ENCODE measurements around the gene ZCCHC14.
A peak's percentile ranks its signal among the peaks of the same experiment; 100 is the strongest.

The ZCCHC14 gene

GRCh38 chr16:87437327-87437726, 55.5 kb downstream of the ZCCHC14 start:
- Histone ChIP-seq H3K4me3 (ENCODE audit: low read length) (no peak overlapping the region), H3K36me3 (ENCODE audit: control insufficient read depth, insufficient read depth, low read length) (no peaks in the 10 kb centered on the region), H3K27me3 (ENCODE audit: control insufficient read depth, insufficient read depth, low read length) (no peaks in the 10 kb centered on the region), H3K27ac (ENCODE audit: low read depth, low read length) (no peak overlapping the region), H3K9ac (ENCODE audit: low read length) (no peak overlapping the region), H3K4me1 (ENCODE audit: control insufficient read depth, insufficient read depth, low read length) (peaks cover 13% of the 10 kb centered on the region)

GRCh38 chr16:87436225-87437172, 56.3 kb downstream of the ZCCHC14 start:
- Histone ChIP-seq H3K27me3 (ENCODE audit: control insufficient read depth, insufficient read depth, low read length) (no peaks in the 10 kb centered on the region), H3K4me3 (ENCODE audit: low read length) (no peak overlapping the region), H3K9ac (ENCODE audit: low read length) (no peak overlapping the region), H3K4me1 (ENCODE audit: control insufficient read depth, insufficient read depth, low read length) (peaks cover 13% of the 10 kb centered on the region), H3K27ac (ENCODE audit: low read depth, low read length) (peak overlapping the region; percentile 32), H3K36me3 (ENCODE audit: control insufficient read depth, insufficient read depth, low read length) (no peaks in the 10 kb centered on the region)

- no peak overlapping the region for H3K9ac ChIP-seq (ENCODE audit: low read length)
- peaks cover 13% of the 10 kb centered on the region for H3K4me1 ChIP-seq (ENCODE audit: control insufficient read depth, insufficient read depth, low read length)
- no peaks in the 10 kb centered on the region for H3K27me3 ChIP-seq (ENCODE audit: control insufficient read depth, insufficient read depth, low read length)
- H3K27ac ChIP-seq (ENCODE audit: low read depth, low read length), result no peak overlapping the region
- no peaks in the 10 kb centered on the region for H3K36me3 ChIP-seq (ENCODE audit: control insufficient read depth, insufficient read depth, low read length)
- H3K4me3 ChIP-seq (ENCODE audit: low read length), result no peak overlapping the region
Observed at GRCh38 chr16:87435372-87436224, 57.2 kb downstream of the ZCCHC14 start.

GRCh38 chr16:87434146-87434667, 58.6 kb downstream of the ZCCHC14 start:
- Histone ChIP-seq H3K27me3 (ENCODE audit: control insufficient read depth, insufficient read depth, low read length) (no peaks in the 10 kb centered on the region), H3K4me3 (ENCODE audit: low read length) (no peak overlapping the region), H3K36me3 (ENCODE audit: control insufficient read depth, insufficient read depth, low read length) (no peaks in the 10 kb centered on the region), H3K27ac (ENCODE audit: low read depth, low read length) (no peak overlapping the region), H3K9ac (ENCODE audit: low read length) (no peak overlapping the region), H3K4me1 (ENCODE audit: control insufficient read depth, insufficient read depth, low read length) (peaks cover 13% of the 10 kb centered on the region)

GRCh38 chr16:87432330-87432915, 60.4 kb downstream of the ZCCHC14 start:
- H3K27ac ChIP-seq (ENCODE audit: low read depth, low read length), result peak overlapping the region; percentile 17
- H3K36me3 ChIP-seq (ENCODE audit: control insufficient read depth, insufficient read depth, low read length), result peaks cover 2% of the 10 kb centered on the region
- no peak overlapping the region for H3K4me3 ChIP-seq (ENCODE audit: low read length)
- no peaks in the 10 kb centered on the region for H3K27me3 ChIP-seq (ENCODE audit: control insufficient read depth, insufficient read depth, low read length)
- no peak overlapping the region for H3K9ac ChIP-seq (ENCODE audit: low read length)
- peaks cover 13% of the 10 kb centered on the region for H3K4me1 ChIP-seq (ENCODE audit: control insufficient read depth, insufficient read depth, low read length)

GRCh38 chr16:87431926-87432325, 60.9 kb downstream of the ZCCHC14 start:
- H3K9ac ChIP-seq (ENCODE audit: low read length), result no peak overlapping the region
- peaks cover 13% of the 10 kb centered on the region for H3K4me1 ChIP-seq (ENCODE audit: control insufficient read depth, insufficient read depth, low read length)

GRCh38 chr16:87426423-87427215, 66.2 kb downstream of the ZCCHC14 start:
- Histone ChIP-seq H3K36me3 (ENCODE audit: control insufficient read depth, insufficient read depth, low read length) (peaks cover 8% of the 10 kb centered on the region), H3K27ac (ENCODE audit: low read depth, low read length) (no peak overlapping the region), H3K9ac (ENCODE audit: low read length) (no peak overlapping the region), H3K4me3 (ENCODE audit: low read length) (no peak overlapping the region), H3K4me1 (ENCODE audit: control insufficient read depth, insufficient read depth, low read length) (no peaks in the 10 kb centered on the region), H3K27me3 (ENCODE audit: control insufficient read depth, insufficient read depth, low read length) (no peaks in the 10 kb centered on the region)

More at GRCh38 chr16:87431926-87432325, 60.9 kb downstream of the ZCCHC14 start:
- Histone ChIP-seq H3K36me3 (ENCODE audit: control insufficient read depth, insufficient read depth, low read length) (peaks cover 2% of the 10 kb centered on the region), H3K27me3 (ENCODE audit: control insufficient read depth, insufficient read depth, low read length) (no peaks in the 10 kb centered on the region), H3K4me3 (ENCODE audit: low read length) (no peak overlapping the region), H3K27ac (ENCODE audit: low read depth, low read length) (no peak overlapping the region)

GRCh38 chr16:87425941-87426340, 66.9 kb downstream of the ZCCHC14 start:
- no peaks in the 10 kb centered on the region for H3K4me1 ChIP-seq (ENCODE audit: control insufficient read depth, insufficient read depth, low read length)
- H3K9ac ChIP-seq (ENCODE audit: low read length), result no peak overlapping the region
- no peak overlapping the region for H3K4me3 ChIP-seq (ENCODE audit: low read length)
- no peak overlapping the region for H3K27ac ChIP-seq (ENCODE audit: low read depth, low read length)
- H3K36me3 ChIP-seq (ENCODE audit: control insufficient read depth, insufficient read depth, low read length), result peaks cover 8% of the 10 kb centered on the region
- H3K27me3 ChIP-seq (ENCODE audit: control insufficient read depth, insufficient read depth, low read length), result no peaks in the 10 kb centered on the region

- no peaks in the 10 kb centered on the region for H3K27me3 ChIP-seq (ENCODE audit: control insufficient read depth, insufficient read depth, low read length)
- H3K9ac ChIP-seq (ENCODE audit: low read length), result no peak overlapping the region
- no peaks in the 10 kb centered on the region for H3K4me1 ChIP-seq (ENCODE audit: control insufficient read depth, insufficient read depth, low read length)
- H3K27ac ChIP-seq (ENCODE audit: low read depth, low read length), result no peak overlapping the region
- H3K4me3 ChIP-seq (ENCODE audit: low read length), result no peak overlapping the region
- H3K36me3 ChIP-seq (ENCODE audit: control insufficient read depth, insufficient read depth, low read length), result peaks cover 12% of the 10 kb centered on the region
Observed at GRCh38 chr16:87424266-87424665, 68.6 kb downstream of the ZCCHC14 start.

- no peaks in the 10 kb centered on the region for H3K4me1 ChIP-seq (ENCODE audit: control insufficient read depth, insufficient read depth, low read length)
- no peak overlapping the region for H3K4me3 ChIP-seq (ENCODE audit: low read length)
- H3K27ac ChIP-seq (ENCODE audit: low read depth, low read length), result no peak overlapping the region
- H3K9ac ChIP-seq (ENCODE audit: low read length), result no peak overlapping the region
- peaks cover 12% of the 10 kb centered on the region for H3K36me3 ChIP-seq (ENCODE audit: control insufficient read depth, insufficient read depth, low read length)
- no peaks in the 10 kb centered on the region for H3K27me3 ChIP-seq (ENCODE audit: control insufficient read depth, insufficient read depth, low read length)
Observed at GRCh38 chr16:87423429-87423828, 69.4 kb downstream of the ZCCHC14 start.

- Histone ChIP-seq H3K27me3 (ENCODE audit: control insufficient read depth, insufficient read depth, low read length) (no peaks in the 10 kb centered on the region), H3K4me3 (ENCODE audit: low read length) (no peak overlapping the region), H3K4me1 (ENCODE audit: control insufficient read depth, insufficient read depth, low read length) (no peaks in the 10 kb centered on the region), H3K36me3 (ENCODE audit: control insufficient read depth, insufficient read depth, low read length) (peaks cover 15% of the 10 kb centered on the region), H3K27ac (ENCODE audit: low read depth, low read length) (no peak overlapping the region), H3K9ac (ENCODE audit: low read length) (no peak overlapping the region)
Observed at GRCh38 chr16:87422106-87422505, 70.7 kb downstream of the ZCCHC14 start.

Measured in rectal smooth muscle tissue (tissue), 1 donor.